HFFc6 (cell line): Measurements from ENCODE around the gene SIGLEC6. TPM values are rescaled to one million over a fixed set of nuclear protein-coding genes. Genes with fewer than 3 reads are reported as not detected.

Experiments used
- DNase-seq: peaks from one replicate; pipeline ENCODE4 v3.0.0-alpha.2; 2018
- H3K27ac Mint-ChIP-seq: 2 replicates; pipeline ENCODE4 v1.8.0; 2020; ENCODE audit warnings: mild to moderate bottlenecking, mixed read lengths
- H3K27me3 Mint-ChIP-seq: 2 replicates; pipeline ENCODE4 v1.8.0; 2021; ENCODE audit warnings: mild to moderate bottlenecking, moderate library complexity, mixed read lengths; ENCODE audit not compliant: insufficient read depth
- H3K36me3 Mint-ChIP-seq: 2 replicates; pipeline ENCODE4 v1.8.0; 2021; ENCODE audit warnings: low read depth, mixed read lengths
- H3K4me1 Mint-ChIP-seq: 2 replicates; pipeline ENCODE4 v1.8.0; 2020; ENCODE audit warnings: low read depth, mixed read lengths
- H3K4me3 Mint-ChIP-seq: 2 replicates; pipeline ENCODE4 v1.8.0; 2020; ENCODE audit warnings: mild to moderate bottlenecking, moderate library complexity, mixed read lengths
- H3K9me3 Mint-ChIP-seq: 2 replicates; pipeline ENCODE4 v1.8.0; 2020; ENCODE audit warnings: mild to moderate bottlenecking, mixed read lengths
- CTCF ChIP-seq: fragments of 200-600 bp; sonication (generic); IDR thresholded peaks from 2 replicates; pipeline ENCODE4 v1.5.0; 2021; ENCODE audit warnings: antibody characterized with exemption, mild to moderate bottlenecking
- total RNA-seq, 6 experiments: library from RNA; stranded (reverse); fragmentation: NEBNext Ultra II Directional; extraction: Animal tissue kit (Norgen Biotek cat#: 25700); gene quantifications; 2 replicates in 1 of 6; 3 replicates in 5 of 6; pipeline ENCODE4 v1.2.3, GENCODE V29; 2021

The SIGLEC6 gene
- total RNA-seq, 6 experiments from 2014 or later: not detected

- Mint-ChIP-seq H3K4me3 (no peak overlapping the region), H3K4me1 (no peaks in the 10 kb centered on the region), H3K36me3 (no peaks in the 10 kb centered on the region), H3K9me3 (peaks cover 16% of the 10 kb centered on the region), H3K27me3 (peaks cover 1% of the 10 kb centered on the region), H3K27ac (no peak overlapping the region)
- no peak for TF ChIP-seq CTCF
- no peak for DNase-seq
Measured at GRCh38 chr19:51508059-51508733, 23.3 kb downstream of the SIGLEC6 start.

- H3K27me3 Mint-ChIP-seq: peaks cover 1% of the 10 kb centered on the region
- peaks cover 16% of the 10 kb centered on the region for H3K9me3 Mint-ChIP-seq
- no peaks in the 10 kb centered on the region for H3K36me3 Mint-ChIP-seq
- no peak for DNase-seq
- TF ChIP-seq CTCF: no peak
- H3K4me3 Mint-ChIP-seq: no peak overlapping the region
- no peak overlapping the region for H3K27ac Mint-ChIP-seq
- H3K4me1 Mint-ChIP-seq: no peaks in the 10 kb centered on the region
Measured at GRCh38 chr19:51507640-51508058, 23.8 kb downstream of the SIGLEC6 start.

- Mint-ChIP-seq H3K9me3 (peaks cover 16% of the 10 kb centered on the region), H3K27me3 (peaks cover 1% of the 10 kb centered on the region), H3K27ac (no peak overlapping the region), H3K36me3 (no peaks in the 10 kb centered on the region), H3K4me3 (no peak overlapping the region), H3K4me1 (no peaks in the 10 kb centered on the region)
- no peak for TF ChIP-seq CTCF
- DNase-seq: no peak
Measured at GRCh38 chr19:51507192-51507591, 24.3 kb downstream of the SIGLEC6 start.

- Mint-ChIP-seq H3K27ac (no peak overlapping the region), H3K27me3 (peaks cover 1% of the 10 kb centered on the region), H3K9me3 (peaks cover 25% of the 10 kb centered on the region), H3K4me3 (no peak overlapping the region), H3K36me3 (no peaks in the 10 kb centered on the region), H3K4me1 (no peaks in the 10 kb centered on the region)
- TF ChIP-seq CTCF: no peak
- DNase-seq: no peak
Measured at GRCh38 chr19:51505904-51506303, 25.6 kb downstream of the SIGLEC6 start.

- H3K4me1 Mint-ChIP-seq: no peaks in the 10 kb centered on the region
- no peak overlapping the region for H3K4me3 Mint-ChIP-seq
- peaks cover 31% of the 10 kb centered on the region for H3K9me3 Mint-ChIP-seq
- no peak overlapping the region for H3K27ac Mint-ChIP-seq
- no peak for TF ChIP-seq CTCF
- DNase-seq: no peak
- H3K27me3 Mint-ChIP-seq: peaks cover 3% of the 10 kb centered on the region
- H3K36me3 Mint-ChIP-seq: no peaks in the 10 kb centered on the region
Measured at GRCh38 chr19:51503896-51504295, 27.6 kb downstream of the SIGLEC6 start.
